RWPE2 (cell line): ENCODE data around the gene PRIM2.

Experiments used
- ATAC-seq: fragments of 200-7000 bp; cut with Tn5 transposase; 3 replicates; pipeline ENCODE4 v1.9.1; 2021; ENCODE audit warnings: low read depth
- DNase-seq: peaks from one replicate; pipeline ENCODE4 v3.0.0-alpha.2; 2020; ENCODE audit warnings: low spot score
- H3K27ac ChIP-seq: fragments of 450-650 bp; 2 replicates; pipeline ENCODE4 v1.5.1; 2017; ENCODE audit warnings: mild to moderate bottlenecking; ENCODE audit not compliant: poor library complexity, severe bottlenecking
- H3K27me3 ChIP-seq: fragments of 250-450 bp; sonication (Bioruptor Pico); 2 replicates; pipeline ENCODE4 v1.5.1; 2021; ENCODE audit warnings: mild to moderate bottlenecking, moderate library complexity; ENCODE audit not compliant: insufficient read depth, poor library complexity, severe bottlenecking
- H3K36me3 ChIP-seq: fragments of 250-450 bp; sonication (Bioruptor Pico); 2 replicates; pipeline ENCODE4 v1.5.1; 2020; ENCODE audit warnings: low read depth, mild to moderate bottlenecking, moderate library complexity
- H3K4me1 ChIP-seq: fragments of 250-450 bp; sonication (Bioruptor Pico); 2 replicates; pipeline ENCODE4 v1.5.1; 2021; ENCODE audit warnings: mild to moderate bottlenecking, moderate library complexity; ENCODE audit not compliant: insufficient read depth, poor library complexity, severe bottlenecking
- H3K4me3 ChIP-seq: fragments of 250-450 bp; sonication (Bioruptor Pico); 2 replicates; pipeline ENCODE4 v1.5.1; 2021; ENCODE audit warnings: mild to moderate bottlenecking, moderate library complexity; ENCODE audit not compliant: severe bottlenecking
- H3K9me3 ChIP-seq: fragments of 250-450 bp; sonication (Bioruptor Pico); 2 replicates; pipeline ENCODE4 v1.5.1; 2021; ENCODE audit warnings: mild to moderate bottlenecking, moderate library complexity; ENCODE audit not compliant: severe bottlenecking
- TF ChIP-seq, protein P1 (sequence below): fragments of 450-650 bp; IDR thresholded peaks from one replicate; pipeline ENCODE4 v1.5.1; 2017; ENCODE audit warnings: mild to moderate bottlenecking, moderate library complexity; ENCODE audit not compliant: poor library complexity, severe bottlenecking

Gene PRIM2

DNA sequence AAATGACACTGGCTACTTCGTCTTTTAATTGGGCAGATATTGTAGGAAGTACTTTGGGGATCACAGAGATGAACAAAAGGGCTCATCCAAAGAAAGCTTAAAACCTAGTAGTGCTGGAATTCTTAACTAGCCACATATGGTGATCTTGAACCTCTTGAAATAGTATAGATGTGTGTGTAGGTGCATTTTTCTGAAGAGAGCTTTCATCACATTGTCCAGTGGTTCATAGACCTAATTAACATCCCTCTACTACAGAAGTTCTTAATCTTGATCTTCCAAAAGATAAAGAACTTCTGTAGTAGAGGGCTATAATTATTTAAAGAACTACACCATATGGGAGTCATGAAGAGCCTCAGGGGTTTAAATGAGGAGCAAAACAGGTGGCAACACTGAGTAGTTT lies 2.3 kb upstream of the PRIM2 start:
- no peaks in the 10 kb centered on the region for H3K27me3 ChIP-seq
- TF ChIP-seq, protein P1, sequence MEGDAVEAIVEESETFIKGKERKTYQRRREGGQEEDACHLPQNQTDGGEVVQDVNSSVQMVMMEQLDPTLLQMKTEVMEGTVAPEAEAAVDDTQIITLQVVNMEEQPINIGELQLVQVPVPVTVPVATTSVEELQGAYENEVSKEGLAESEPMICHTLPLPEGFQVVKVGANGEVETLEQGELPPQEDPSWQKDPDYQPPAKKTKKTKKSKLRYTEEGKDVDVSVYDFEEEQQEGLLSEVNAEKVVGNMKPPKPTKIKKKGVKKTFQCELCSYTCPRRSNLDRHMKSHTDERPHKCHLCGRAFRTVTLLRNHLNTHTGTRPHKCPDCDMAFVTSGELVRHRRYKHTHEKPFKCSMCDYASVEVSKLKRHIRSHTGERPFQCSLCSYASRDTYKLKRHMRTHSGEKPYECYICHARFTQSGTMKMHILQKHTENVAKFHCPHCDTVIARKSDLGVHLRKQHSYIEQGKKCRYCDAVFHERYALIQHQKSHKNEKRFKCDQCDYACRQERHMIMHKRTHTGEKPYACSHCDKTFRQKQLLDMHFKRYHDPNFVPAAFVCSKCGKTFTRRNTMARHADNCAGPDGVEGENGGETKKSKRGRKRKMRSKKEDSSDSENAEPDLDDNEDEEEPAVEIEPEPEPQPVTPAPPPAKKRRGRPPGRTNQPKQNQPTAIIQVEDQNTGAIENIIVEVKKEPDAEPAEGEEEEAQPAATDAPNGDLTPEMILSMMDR, result no peak
- H3K27ac ChIP-seq, result peak overlapping the region; percentile 91
- peaks cover 30% of the 10 kb centered on the region for H3K4me1 ChIP-seq
- H3K4me3 ChIP-seq, result no peak overlapping the region
- H3K9me3 ChIP-seq, result no peaks in the 10 kb centered on the region
- ATAC-seq, result no peak
- no peak for DNase-seq
- peaks cover 18% of the 10 kb centered on the region for H3K36me3 ChIP-seq

DNA sequence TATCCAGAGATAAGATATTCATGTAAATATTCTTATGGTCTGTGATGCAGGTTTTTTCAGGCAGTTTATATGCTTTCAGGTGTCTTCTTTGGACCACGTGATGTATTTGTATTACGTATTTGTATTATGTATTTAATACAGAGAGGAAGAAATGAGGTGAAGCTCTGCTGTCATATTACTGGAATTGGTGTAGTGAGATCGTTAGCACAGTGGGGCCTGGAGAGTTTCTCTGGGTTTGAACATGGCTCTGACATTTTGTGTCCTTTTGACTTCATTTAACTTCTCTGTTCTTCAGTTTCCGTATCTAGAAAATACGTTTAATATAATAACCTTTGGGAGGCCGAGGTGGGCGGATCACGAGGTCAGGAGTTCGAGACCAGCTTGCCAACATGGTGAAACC lies 1.6 kb upstream of the PRIM2 start:
- DNase-seq, result no peak

DNA sequence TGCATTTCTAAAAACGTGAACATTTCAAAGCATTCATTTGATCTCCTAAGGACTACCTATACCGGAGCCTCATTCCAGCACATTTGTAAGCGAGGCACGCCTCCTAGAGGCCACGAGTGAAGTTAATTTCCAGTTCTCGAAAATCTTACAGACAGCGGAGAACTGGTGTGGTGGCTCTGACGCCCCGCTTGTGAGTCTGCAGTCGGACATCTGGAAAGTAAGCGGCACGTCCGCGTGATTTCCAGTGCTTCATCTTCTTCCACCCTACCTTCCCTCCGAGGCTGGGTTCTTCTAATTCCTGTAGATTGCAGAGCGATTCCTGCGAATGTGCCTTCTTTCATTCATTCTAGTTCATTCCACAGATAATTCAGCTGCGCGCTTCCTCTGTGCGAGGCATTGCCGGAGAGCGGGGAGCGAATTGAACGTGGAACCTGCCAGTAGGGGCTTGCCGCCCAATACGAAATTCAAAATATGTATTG lies 810 bp upstream of the PRIM2 start:
- Histone ChIP-seq H3K9me3 (no peaks in the 10 kb centered on the region), H3K27me3 (no peaks in the 10 kb centered on the region), H3K4me3 (peak overlapping the region; percentile 67), H3K27ac (peak overlapping the region; percentile 75), H3K36me3 (peaks cover 33% of the 10 kb centered on the region), H3K4me1 (peaks cover 30% of the 10 kb centered on the region)
- TF ChIP-seq, protein P1, result peak; percentile 94
- DNase-seq (peak; percentile 70), ATAC-seq (peak; percentile 76)

More for the DNA sequence above, 1.6 kb upstream of the PRIM2 start:
- TF ChIP-seq, protein P1, result no peak
- Histone ChIP-seq H3K4me1 (peaks cover 30% of the 10 kb centered on the region), H3K27me3 (no peaks in the 10 kb centered on the region), H3K4me3 (no peak overlapping the region), H3K9me3 (no peaks in the 10 kb centered on the region), H3K36me3 (peaks cover 25% of the 10 kb centered on the region), H3K27ac (no peak overlapping the region)
- ATAC-seq, result no peak

DNA sequence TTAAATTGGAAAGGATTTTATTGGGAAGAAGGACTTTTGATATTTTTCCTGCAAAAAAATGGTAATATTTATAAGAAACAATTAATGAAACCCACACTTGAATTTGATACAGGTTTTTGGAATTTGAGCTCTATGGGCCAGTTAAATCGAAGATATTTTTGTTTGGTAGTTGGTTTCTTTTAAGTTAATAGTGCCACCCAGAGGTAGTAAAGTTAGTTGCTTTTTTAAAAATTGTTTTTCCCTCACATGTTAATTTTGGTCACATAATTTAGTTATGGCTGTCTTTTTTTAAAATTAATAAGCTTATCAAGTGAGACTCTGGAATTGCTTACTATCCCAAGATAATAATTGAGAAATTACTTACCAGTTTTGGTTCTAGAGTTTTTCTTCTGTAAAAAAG lies 7.1 kb downstream of the PRIM2 start:
- Histone ChIP-seq H3K27me3 (no peaks in the 10 kb centered on the region), H3K9me3 (peaks cover under 1% of the 10 kb centered on the region), H3K4me3 (no peak overlapping the region), H3K36me3 (peaks cover 97% of the 10 kb centered on the region), H3K4me1 (no peaks in the 10 kb centered on the region), H3K27ac (no peak overlapping the region)
- TF ChIP-seq, protein P1, result peak; percentile 73
- ATAC-seq (no peak), DNase-seq (no peak)

DNA sequence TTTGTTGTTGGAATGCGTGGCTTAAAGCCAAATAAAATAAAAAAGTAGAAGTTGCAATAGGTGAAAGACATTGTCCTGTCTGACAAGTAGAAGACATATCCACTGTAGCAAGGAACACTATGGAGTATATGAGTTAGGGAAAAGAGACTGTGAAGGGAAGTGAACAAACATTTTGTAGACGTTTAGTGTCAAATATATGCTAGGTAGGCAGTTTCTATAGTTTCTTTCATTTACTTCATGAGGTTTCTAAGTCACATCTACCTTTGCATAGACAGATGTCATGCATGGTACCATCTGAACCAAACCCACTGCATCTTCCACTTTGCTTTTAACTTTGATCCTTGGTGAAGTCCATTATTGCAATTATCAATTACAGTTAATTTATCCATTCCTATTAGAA lies 9.9 kb downstream of the PRIM2 start:
- Histone ChIP-seq H3K9me3 (peaks cover 10% of the 10 kb centered on the region), H3K4me3 (no peak overlapping the region), H3K4me1 (no peaks in the 10 kb centered on the region), H3K27me3 (no peaks in the 10 kb centered on the region), H3K27ac (no peak overlapping the region), H3K36me3 (peaks cover 98% of the 10 kb centered on the region)
- TF ChIP-seq, protein P1, result no peak
- DNase-seq (no peak), ATAC-seq (no peak)
